G401 (cell line): ENCODE data around the gene MYO5B. TPM values are rescaled to one million over a fixed set of nuclear protein-coding genes. Genes with fewer than 3 reads are reported as not detected.

Experiments
- DNase-seq: peaks from one replicate; pipeline ENCODE4 v3.0.0-alpha.2; 2015; ENCODE audit warnings: low spot score
- in situ Hi-C: cut with HindIII; loops from 2 replicates; pipeline ENCODE4 v1.10.0; 2016; ENCODE audit warnings: low sequenced_read_pairs, mixed read lengths
- total RNA-seq: library from RNA; depleted of rRNA; stranded (reverse); fragments of >200 nt; shearing (Covaris generic); gene quantifications from 2 replicates; pipeline ENCODE4 v1.2.3, GENCODE V29; 2014

The MYO5B gene
- total RNA-seq, 1 experiment from 2014 or later, result not detected

- in situ Hi-C loops, result no loop called here
- DNase-seq, result peak; percentile 63
These were observed 32.3 kb downstream of the MYO5B start for GRCh38 chr18:50162486-50163304.

GRCh38 chr18:50161597-50162205 is 33.2 kb downstream of the MYO5B start:
- in situ Hi-C loops, result no loop called here
- no peak for DNase-seq

GRCh38 chr18:50159654-50160046 is 35.3 kb downstream of the MYO5B start:
- in situ Hi-C loops, result no loop called here
- no peak for DNase-seq

- in situ Hi-C loops, result no loop called here
These were observed 35.9 kb downstream of the MYO5B start for GRCh38 chr18:50158866-50159653.

GRCh38 chr18:50155406-50155805 is 39.5 kb downstream of the MYO5B start:
- in situ Hi-C loops, result no loop called here
- no peak for DNase-seq

More at GRCh38 chr18:50158866-50159653, 35.9 kb downstream of the MYO5B start:
- DNase-seq, result no peak

GRCh38 chr18:50154420-50154819 is 40.5 kb downstream of the MYO5B start:
- in situ Hi-C loops, result no loop called here
- DNase-seq, result no peak

- no peak for DNase-seq
- in situ Hi-C loops, result no loop called here
These were observed 42.0 kb downstream of the MYO5B start for GRCh38 chr18:50152900-50153299.

- in situ Hi-C loops, result no loop called here
- DNase-seq, result no peak
These were observed 43.0 kb downstream of the MYO5B start for GRCh38 chr18:50151926-50152325.

GRCh38 chr18:50144540-50144939 is 50.4 kb downstream of the MYO5B start:
- in situ Hi-C loops, result no loop called here
- no peak for DNase-seq

GRCh38 chr18:50143886-50144285 is 51.1 kb downstream of the MYO5B start:
- in situ Hi-C loops, result no loop called here
- DNase-seq, result no peak

- no peak for DNase-seq
- in situ Hi-C loops, result no loop called here
These were observed 51.7 kb downstream of the MYO5B start for GRCh38 chr18:50143294-50143693.

- in situ Hi-C loops, result no loop called here
- no peak for DNase-seq
These were observed 52.4 kb downstream of the MYO5B start for GRCh38 chr18:50142441-50143120.

- DNase-seq, result no peak
- in situ Hi-C loops, result no loop called here
These were observed 56.5 kb downstream of the MYO5B start for GRCh38 chr18:50138181-50139064.

GRCh38 chr18:50135903-50136302 is 59.0 kb downstream of the MYO5B start:
- no peak for DNase-seq
- in situ Hi-C loops, result no loop called here

- DNase-seq, result no peak
- in situ Hi-C loops, result no loop called here
These were observed 61.4 kb downstream of the MYO5B start for GRCh38 chr18:50133526-50133925.

GRCh38 chr18:50131591-50131990 is 63.4 kb downstream of the MYO5B start:
- DNase-seq, result no peak
- in situ Hi-C loops, result no loop called here

GRCh38 chr18:50128506-50129271 is 66.3 kb downstream of the MYO5B start:
- in situ Hi-C loops, result no loop called here
- DNase-seq, result no peak
